ENCODE results near the gene TRIM40. TPM values are rescaled to one million over a fixed set of nuclear protein-coding genes. Genes with fewer than 3 reads are reported as not detected.

TRIM40 gene
- total RNA-seq, 1 experiment from 2014 or later = not detected

DNA sequence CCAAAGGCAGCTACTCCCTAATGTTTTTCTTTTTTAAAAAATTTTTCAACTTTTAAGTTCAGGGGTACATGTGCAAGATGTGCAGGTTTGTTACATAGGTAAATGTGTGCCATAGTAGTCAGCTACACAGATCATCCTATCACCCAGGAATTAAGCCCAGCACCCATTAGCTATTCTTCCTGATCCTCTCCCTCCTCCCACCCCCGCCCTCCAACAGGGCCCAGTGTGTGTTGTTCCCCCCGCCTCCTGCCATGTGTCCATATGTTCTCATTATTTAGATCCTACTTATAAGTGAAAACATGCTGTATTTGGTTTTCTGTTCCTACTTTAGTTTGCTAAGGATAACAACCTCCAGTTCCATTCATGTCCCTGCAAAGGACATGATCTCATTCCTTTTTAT, 39.8 kb downstream of the TRIM40 start:
- Histone ChIP-seq H3K27ac (no peak overlapping the region), H3K4me3 (no peak overlapping the region), H3K36me3 (no peaks in the 10 kb centered on the region), H3K9me3 (replicated peaks) (peaks cover 4% of the 10 kb centered on the region; the same call in 1 of the 2 replicates), H3K27me3 (no peaks in the 10 kb centered on the region), H3K4me1 (no peaks in the 10 kb centered on the region)
- no peak for DNase-seq

DNA sequence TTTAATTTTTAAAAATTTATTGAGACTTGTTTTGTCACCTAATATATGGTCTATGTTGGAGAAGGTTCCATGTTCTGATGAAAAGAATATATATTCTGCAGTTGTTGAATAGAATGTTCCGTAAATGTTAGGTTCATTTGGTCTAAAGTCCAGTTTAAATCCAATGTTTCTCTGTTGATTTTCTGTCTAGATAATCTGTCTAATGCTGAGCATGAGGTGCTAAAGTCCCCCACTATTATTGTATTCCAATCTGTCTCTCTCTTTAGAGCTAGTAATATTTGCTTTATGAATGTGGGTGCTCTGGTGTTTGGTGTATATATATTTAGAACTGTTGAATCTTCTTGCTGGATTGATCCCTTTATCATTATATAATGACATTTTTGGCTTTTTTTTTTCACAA, 42.9 kb downstream of the TRIM40 start:
- Histone ChIP-seq H3K4me1 (no peaks in the 10 kb centered on the region), H3K27me3 (no peaks in the 10 kb centered on the region), H3K9me3 (replicated peaks) (peaks cover 4% of the 10 kb centered on the region; the same call in 1 of the 2 replicates), H3K36me3 (no peaks in the 10 kb centered on the region), H3K4me3 (no peak overlapping the region), H3K27ac (no peak overlapping the region)
- no peak for DNase-seq

DNA sequence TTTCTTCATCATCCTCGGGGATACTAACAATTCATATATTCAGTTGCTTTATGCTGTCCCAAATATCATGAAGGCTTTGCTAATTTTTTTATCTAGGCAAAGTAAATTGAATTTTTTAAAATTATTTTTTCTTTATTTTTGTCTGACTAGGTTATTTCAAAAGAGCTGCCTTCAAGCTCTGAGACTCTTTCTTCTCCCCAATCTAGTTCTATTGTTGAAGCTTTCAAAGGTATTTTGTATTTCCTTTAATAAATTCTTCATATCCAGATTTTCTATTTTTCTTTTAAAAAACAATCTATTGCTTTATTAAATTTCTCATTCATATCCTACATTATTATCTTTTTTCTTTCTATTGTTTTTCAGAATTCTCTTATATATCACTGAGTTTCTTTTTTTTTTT, 44.2 kb downstream of the TRIM40 start:
- Histone ChIP-seq H3K27me3 (no peaks in the 10 kb centered on the region), H3K4me3 (no peak overlapping the region), H3K27ac (no peak overlapping the region), H3K9me3 (replicated peaks) (peaks cover 4% of the 10 kb centered on the region; the same call in 1 of the 2 replicates), H3K36me3 (peaks cover 4% of the 10 kb centered on the region; the same call in 1 of the 2 replicates), H3K4me1 (no peaks in the 10 kb centered on the region)
- DNase-seq = no peak

DNA sequence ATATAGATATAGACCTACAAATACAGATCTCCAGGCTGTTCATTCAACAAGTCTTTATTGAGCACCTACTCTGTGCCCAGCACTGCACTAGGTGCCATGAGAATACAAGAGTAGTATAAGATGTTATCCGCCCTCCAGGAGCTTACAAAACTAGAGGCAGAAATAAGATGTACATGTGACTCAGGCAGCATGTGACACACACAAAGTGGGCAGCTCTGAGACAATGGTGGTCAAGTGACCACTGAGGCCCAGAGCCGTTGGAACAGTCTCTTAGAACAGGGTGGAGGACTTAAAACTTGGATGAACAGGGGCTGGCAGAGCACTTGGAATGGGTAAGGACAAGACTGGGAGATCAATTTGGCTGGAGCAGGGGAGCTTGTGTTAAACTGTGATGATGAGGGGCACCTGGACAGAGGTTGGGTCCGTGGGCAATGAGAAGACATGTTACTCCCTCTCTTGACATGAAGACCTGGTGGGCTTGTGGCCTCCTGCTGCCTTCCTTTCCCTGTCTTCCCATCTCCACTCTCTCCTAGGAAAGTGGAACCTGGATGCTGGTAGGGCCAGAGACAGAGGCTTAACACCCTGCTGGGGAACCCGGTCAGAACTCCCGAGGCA, 48.6 kb downstream of the TRIM40 start:
- no peaks in the 10 kb centered on the region for H3K27me3 ChIP-seq
- peaks cover 29% of the 10 kb centered on the region for H3K36me3 ChIP-seq
- no peaks in the 10 kb centered on the region for H3K4me1 ChIP-seq
- no peak overlapping the region for H3K27ac ChIP-seq
- no peak for DNase-seq
- peaks cover 4% of the 10 kb centered on the region; the same call in 1 of the 2 replicates for H3K9me3 ChIP-seq (replicated peaks)
- no peak overlapping the region for H3K4me3 ChIP-seq

DNA sequence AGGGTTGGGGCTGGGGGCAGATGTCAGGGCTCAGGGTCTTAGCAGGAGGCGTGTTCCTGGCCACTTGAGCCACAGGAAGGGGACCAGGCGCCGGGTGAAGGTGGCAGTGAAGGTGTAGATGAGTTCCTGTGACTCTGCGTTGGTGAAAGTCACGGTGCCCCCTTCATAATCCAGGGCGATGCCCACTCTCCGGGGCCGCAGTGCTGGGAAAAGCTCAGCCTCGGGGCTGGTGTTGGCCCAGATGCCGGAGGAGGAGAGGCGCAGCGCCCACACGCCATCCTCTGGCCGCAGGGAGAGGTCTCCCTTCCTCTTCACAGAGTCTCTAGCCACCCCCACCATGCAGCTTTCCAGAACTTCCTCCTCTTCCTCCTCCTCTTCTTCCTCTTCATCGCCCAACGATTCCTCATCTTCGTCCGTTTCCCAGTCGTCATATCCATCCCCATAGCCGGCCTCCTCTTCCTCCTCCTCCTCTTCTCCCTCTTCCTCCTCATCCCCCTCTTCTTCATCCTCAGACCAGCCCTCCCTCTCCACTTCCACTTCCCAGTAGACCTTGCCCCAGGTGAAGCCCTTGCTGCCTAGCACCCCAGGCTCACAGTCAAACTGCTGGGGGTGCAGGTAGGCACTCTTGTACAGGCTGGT, 50.0 kb downstream of the TRIM40 start:
- Histone ChIP-seq H3K4me3 (no peak overlapping the region), H3K9me3 (replicated peaks) (no peaks in the 10 kb centered on the region), H3K36me3 (peaks cover 41% of the 10 kb centered on the region), H3K4me1 (no peaks in the 10 kb centered on the region), H3K27me3 (no peaks in the 10 kb centered on the region), H3K27ac (no peak overlapping the region)
- DNase-seq = no peak

DNA sequence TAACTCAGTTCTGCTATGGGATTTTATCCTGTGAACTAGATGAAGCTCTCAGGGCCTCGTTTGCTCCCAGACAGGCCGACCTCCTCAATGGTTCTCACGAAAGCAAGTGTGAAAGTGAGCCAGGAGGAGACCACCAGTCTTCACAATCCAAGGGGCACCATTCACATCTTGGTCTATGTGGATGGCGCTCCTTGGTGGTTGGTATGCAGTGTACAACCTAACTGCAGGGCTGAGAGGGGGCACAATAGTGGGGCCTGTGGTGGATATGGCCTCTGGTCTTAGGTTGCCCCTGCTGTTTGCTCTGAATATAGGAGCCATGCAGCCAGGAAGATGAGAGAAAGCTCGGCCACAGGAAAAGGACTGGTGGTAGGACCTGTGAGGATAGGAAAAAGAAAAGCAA, 52.6 kb downstream of the TRIM40 start:
- Histone ChIP-seq H3K27me3 (no peaks in the 10 kb centered on the region), H3K9me3 (replicated peaks) (no peaks in the 10 kb centered on the region), H3K4me1 (no peaks in the 10 kb centered on the region), H3K4me3 (no peak overlapping the region), H3K27ac (no peak overlapping the region), H3K36me3 (peaks cover 48% of the 10 kb centered on the region)
- no peak for DNase-seq

DNA sequence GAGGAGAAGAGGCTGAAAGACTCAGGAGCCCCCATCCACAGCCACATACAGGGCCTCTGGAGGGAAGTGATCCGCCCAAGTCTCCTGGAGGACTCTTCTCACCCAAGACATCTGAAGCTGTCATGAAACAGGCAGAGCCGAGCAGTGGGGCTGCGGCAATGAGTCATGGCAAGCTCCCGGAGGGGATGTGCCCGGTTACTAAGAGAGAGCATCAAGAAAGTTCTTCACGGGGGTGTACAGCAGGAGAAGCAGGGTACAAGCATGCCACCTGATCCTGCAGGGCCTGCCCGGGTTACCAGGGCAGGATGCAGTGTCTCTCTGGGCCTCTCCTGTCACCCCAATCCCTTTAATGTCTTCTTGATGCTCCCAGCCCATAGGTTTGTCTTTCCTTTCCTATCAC, 56.1 kb downstream of the TRIM40 start:
- H3K9me3 ChIP-seq (replicated peaks) = no peaks in the 10 kb centered on the region
- no peaks in the 10 kb centered on the region for H3K27me3 ChIP-seq
- no peaks in the 10 kb centered on the region for H3K4me1 ChIP-seq
- H3K27ac ChIP-seq = no peak overlapping the region
- no peak for DNase-seq
- peaks cover 41% of the 10 kb centered on the region for H3K36me3 ChIP-seq
- no peak overlapping the region for H3K4me3 ChIP-seq

DNA sequence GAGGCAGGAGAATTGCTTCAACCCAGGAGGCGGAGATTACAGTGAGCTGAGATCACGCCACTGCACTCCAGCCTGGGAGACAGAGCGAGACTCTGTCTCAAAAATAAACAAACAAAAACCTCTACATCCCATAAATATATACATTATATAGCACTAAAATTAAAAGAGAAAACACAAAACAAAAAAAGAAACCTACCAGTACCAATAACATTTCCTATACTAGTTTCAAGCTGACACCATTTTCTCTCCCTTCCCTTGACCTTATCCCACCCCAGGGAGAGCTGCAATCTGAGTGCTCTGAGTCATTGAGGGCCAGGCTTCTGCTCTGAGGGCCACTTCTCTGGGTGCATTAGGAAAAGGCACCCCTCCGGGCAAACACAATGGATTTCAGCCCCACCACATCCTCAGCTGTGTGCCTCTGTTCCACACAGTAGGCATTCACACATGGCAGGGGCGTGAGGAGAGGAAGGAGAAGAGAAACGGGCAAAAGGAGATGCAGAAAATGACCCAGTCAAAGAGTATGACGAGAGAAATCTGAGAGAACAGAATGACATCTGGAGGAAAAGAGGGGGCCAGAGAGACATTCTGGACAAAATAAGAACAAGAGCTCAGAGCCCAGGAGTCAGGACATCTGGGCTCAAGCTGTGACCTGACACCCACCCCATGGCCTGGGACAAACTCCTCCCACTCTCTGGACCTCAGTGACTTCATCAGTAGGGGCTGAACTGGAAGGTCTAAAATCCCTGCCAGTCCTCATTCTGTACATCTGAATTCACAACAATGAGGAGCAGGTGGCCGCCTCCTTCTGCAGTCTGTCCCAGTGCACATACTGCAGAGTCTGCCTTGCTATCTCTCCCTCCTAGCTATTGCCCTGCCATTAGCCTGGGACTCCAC, 59.1 kb downstream of the TRIM40 start:
- no peak for DNase-seq
- no peaks in the 10 kb centered on the region for H3K4me1 ChIP-seq
- no peaks in the 10 kb centered on the region for H3K9me3 ChIP-seq (replicated peaks)
- no peaks in the 10 kb centered on the region for H3K27me3 ChIP-seq
- no peak overlapping the region for H3K4me3 ChIP-seq
- H3K36me3 ChIP-seq = peaks cover 36% of the 10 kb centered on the region
- H3K27ac ChIP-seq = no peak overlapping the region

DNA sequence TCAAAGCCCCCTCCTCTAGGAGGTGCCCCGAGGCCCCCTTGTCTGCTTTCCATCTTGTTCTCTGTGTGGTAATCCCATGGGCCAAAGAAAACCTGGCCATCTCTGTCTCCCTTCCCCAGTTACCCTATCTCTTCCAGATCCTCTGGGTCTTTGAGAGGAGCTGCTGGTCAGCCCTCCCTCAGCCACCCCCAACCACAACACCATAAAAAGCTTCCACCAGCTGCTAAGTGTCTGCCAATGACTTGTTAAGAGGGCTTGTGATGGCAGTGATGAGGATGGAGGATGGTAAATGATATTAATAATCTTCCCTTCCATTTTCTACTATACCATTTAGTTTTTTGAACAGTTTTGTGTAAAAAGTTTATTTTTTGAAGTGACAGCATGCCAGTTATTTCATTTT, 60.0 kb downstream of the TRIM40 start:
- Histone ChIP-seq H3K4me1 (no peaks in the 10 kb centered on the region), H3K27ac (no peak overlapping the region), H3K4me3 (no peak overlapping the region), H3K9me3 (replicated peaks) (no peaks in the 10 kb centered on the region), H3K27me3 (no peaks in the 10 kb centered on the region), H3K36me3 (peaks cover 35% of the 10 kb centered on the region)
- no peak for DNase-seq

DNA sequence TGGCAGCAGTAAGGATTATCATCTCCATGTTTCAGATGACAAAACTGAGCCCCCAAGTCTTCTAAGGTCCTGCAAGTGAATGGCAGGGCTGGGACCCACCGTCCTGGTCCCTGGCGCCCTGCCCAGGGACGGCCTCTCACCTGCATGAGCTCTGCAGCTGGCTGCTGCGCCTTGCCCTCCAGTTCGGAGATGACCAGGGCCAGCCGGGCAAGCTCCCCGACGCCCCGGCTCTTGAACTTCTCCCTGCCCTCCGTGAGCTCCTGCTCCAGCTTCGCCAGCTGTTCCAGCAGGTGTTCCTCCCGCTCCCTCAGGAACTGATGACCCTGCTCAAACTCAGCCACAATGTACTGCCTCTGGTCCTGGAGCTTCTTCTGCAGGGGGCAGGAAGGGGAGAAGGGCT, 60.4 kb downstream of the TRIM40 start:
- DNase-seq = no peak
- no peak overlapping the region for H3K27ac ChIP-seq
- peaks cover 37% of the 10 kb centered on the region for H3K36me3 ChIP-seq
- no peaks in the 10 kb centered on the region for H3K4me1 ChIP-seq
- no peaks in the 10 kb centered on the region for H3K27me3 ChIP-seq
- no peak overlapping the region for H3K4me3 ChIP-seq
- no peaks in the 10 kb centered on the region for H3K9me3 ChIP-seq (replicated peaks)

Other genes with a start within 250 kb of the TRIM40 start
- gene HLA-A, start 193.6 kb upstream of the TRIM40 start, total RNA-seq (2014; rRNA removed; shearing (Covaris generic)) = 0.08 and 0.22 TPM in 2 replicates
- 31.0 and 40.6 TPM in 2 replicates for gene POLR1H, start 74.9 kb upstream of the TRIM40 start, total RNA-seq (2014; rRNA removed; shearing (Covaris generic))
- 43.5 and 43.9 TPM in 2 replicates for gene PPP1R11, start 68.9 kb upstream of the TRIM40 start, total RNA-seq (2014; rRNA removed; shearing (Covaris generic))
- gene RNF39, start 60.4 kb upstream of the TRIM40 start, total RNA-seq (2014; rRNA removed; shearing (Covaris generic)) = not detected in 2 replicates
- 0.10 TPM in 1 of 2 replicates, not detected in the other for gene TRIM31, start 23.1 kb upstream of the TRIM40 start, total RNA-seq (2014; rRNA removed; shearing (Covaris generic))
- gene TRIM10, start 25.1 kb downstream of the TRIM40 start, total RNA-seq (2014; rRNA removed; shearing (Covaris generic)) = not detected in 2 replicates
- 0.08 and 0.28 TPM in 2 replicates for gene TRIM15, start 27.4 kb downstream of the TRIM40 start, total RNA-seq (2014; rRNA removed; shearing (Covaris generic))
- gene TRIM26, start 77.3 kb downstream of the TRIM40 start, total RNA-seq (2014; rRNA removed; shearing (Covaris generic)) = 30.5 and 36.3 TPM in 2 replicates
- gene TRIM39, start 190.8 kb downstream of the TRIM40 start, total RNA-seq (2014; rRNA removed; shearing (Covaris generic)) = 5.9 and 8.7 TPM in 2 replicates
- gene RPP21, start 209.0 kb downstream of the TRIM40 start, total RNA-seq (2014; rRNA removed; shearing (Covaris generic)) = 38.0 and 52.4 TPM in 2 replicates

Data from SJCRH30 (cell line).